HG03520 (cell line): ENCODE data around the gene IL10RB.

Experiments
- ATAC-seq: cut with Tn5 transposase; IDR thresholded peaks from one replicate; pipeline ENCODE4 v1.9.1; 2021; ENCODE audit warnings: mild to moderate bottlenecking, moderate library complexity; ENCODE audit not compliant: unreplicated experiment

IL10RB gene

DNA sequence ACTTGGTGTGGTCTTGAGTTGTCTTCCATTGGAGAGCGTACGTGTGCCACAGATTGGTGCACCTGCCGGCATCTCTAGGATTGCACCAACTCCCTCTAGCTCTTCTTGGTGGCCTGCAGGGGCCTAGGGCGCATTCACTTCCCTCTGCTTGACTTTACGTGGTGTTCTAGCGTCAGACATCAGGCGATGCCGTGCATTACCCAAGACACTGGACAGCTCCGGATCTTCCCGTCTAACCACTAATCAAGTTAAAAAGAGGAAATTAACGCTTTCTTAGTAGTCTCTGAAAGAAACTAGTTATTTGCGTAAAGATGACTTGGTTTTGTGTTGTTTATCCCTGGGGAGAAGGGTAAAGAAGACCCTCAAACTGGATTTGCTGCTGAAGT, 510 bp upstream of the IL10RB start:
- ATAC-seq: peak; percentile 38

DNA sequence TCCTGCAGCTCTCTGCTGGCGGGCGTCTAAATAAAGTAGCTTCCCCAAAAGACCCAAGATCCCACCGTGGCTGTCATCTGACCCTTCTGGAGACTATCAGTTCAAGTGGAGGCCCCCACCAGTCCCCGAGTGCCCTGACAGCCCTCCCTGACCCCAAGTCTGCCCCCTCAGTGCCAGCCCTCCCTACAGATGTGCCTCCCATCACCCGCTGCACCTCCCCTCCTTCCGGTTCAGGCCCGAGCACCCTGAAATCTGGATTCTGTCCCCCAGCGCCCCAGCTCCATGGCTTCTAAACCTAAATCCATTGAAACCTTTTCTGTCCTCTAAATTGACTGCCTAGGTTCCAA, 595 bp downstream of the IL10RB start:
- ATAC-seq: no peak

DNA sequence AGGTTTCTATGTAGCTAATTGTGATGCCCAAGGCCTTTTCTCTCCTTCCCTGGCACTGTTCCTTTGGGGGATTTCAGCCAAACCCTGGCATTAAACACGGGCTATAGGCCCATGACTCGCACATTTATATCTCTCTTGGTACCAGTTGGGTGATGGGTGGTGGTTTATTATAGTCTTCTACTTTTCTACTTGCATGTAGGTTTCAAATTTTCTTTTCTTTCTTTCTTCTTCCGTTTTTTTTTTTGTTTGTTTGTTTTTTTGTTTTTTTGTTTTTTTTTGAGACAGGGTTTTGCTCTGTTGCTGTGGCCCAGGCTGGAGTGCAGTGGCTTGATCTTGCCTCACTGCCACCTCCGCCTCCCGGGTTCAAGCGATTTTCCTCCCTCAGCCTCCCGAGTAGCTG, 1.1 kb downstream of the IL10RB start:
- no peak for ATAC-seq

DNA sequence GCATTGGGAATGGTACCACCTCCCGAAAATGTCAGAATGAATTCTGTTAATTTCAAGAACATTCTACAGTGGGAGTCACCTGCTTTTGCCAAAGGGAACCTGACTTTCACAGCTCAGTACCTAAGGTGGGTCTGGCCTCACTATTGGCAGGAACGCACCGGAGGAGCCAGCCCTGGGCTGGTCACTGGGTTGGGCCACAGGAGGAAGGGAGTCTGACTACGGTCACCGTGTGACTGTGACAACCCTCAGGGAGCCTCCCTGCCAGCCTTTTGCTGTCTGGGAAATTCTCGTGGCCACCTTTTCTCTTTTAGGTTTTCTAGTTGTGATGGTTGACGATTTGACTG, 2.2 kb downstream of the IL10RB start:
- no peak for ATAC-seq

DNA sequence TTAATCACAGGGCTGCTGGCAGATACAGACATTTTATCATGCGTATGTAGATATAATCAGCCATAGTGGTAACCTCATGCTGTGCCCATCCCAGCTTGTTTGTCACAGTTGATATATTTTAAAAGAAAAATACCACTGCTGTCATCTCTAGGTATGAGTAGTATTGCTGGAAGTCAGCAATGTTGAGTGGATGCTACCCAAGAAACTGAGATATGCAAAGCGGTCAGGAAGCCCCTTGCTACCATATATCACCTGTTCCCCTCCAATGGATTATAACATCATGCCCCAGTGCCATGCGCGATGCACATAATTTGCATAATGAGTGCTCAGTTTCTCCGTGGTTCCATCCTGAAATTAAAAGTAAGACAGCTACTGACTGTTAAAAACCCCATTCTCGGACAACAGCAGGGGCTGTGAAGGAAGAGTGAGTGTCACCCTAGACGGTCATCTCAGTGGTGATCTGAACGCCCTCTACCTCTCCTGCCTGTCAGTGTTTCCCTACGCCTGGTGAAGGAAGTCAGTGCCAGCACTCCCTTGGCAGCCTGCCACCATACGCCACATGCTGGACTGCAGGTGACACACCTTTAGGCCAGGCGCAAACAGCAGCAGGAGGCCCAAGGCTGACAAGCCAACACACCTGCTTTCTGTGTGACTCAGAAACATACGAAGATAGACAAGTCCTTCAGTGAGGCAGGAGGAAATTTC, 2.7 kb downstream of the IL10RB start:
- ATAC-seq: peak; percentile 38

DNA sequence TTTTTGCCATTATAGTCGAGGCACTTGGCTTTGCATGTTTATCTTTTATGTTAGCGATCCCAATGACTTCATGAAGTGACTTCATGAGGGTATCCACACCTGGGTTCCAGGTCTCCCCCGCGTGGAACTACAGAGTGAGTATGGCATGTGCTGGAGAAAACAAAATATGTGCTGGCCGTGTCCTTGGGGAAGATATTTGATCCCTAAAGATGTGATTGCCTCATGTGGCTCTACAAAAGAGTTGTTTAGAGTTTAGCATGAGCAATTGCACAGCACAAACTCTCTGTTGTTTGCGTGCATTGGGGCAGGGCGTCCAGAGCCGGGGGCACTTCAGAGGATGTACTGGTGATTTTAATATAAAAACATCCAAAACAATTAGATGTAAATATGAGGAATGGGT, 4.8 kb downstream of the IL10RB start:
- no peak for ATAC-seq

- ATAC-seq: no peak
These were observed 6.9 kb downstream of the IL10RB start for GRCh38 chr21:33273044-33273443.

GRCh38 chr21:33278721-33279120, 12.6 kb downstream of the IL10RB start:
- ATAC-seq: no peak

DNA sequence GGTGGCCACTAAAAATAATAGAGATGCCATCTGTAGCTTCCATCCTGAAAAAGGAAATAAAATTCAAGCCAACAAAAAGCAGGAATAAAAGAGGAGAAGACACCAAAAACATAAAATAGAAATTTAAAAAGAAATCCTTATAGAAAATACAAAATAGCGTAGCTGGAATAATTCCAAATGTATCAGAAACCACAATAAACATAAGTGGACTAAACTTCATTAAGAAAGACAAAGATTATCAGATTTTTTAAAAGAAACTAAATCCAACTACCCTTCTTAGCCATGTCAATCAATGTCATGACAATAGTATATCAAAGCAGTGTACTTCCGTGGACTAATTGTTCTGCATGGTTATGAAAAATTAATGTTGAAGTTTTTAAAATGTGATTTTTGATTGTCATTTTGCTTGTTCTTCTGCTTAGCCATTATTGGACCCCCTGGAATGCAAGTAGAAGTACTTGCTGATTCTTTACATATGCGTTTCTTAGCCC, 13.2 kb downstream of the IL10RB start:
- ATAC-seq: no peak

DNA sequence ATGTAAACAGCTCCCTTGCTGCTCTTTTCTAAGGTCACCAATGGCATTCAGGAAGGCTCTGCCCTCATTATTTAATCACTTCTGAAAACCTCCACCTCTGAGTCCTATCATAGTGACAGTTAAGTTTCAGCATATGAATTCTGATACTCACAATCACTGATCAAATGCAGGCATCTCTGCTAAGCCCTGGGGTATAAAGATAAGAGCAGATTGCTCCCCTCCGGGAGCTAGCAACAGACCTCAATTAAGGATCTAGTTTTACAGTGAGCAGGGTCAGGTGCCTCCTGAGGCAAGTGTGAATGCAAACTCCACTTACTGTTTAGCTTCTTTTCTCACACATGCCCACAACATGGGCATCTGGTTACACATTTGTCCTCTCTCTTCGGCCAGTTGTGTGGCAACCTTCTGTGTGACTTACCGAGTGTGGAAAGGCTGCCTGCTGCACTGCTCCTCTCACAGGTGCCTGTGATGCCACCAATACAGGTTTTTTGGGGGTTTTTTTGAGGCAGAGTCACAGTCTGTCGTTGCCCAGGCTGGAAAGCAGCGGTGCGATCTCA, 15.0 kb downstream of the IL10RB start:
- ATAC-seq: no peak

- no peak for ATAC-seq
These were observed 17.0 kb downstream of the IL10RB start for GRCh38 chr21:33283203-33283602.

DNA sequence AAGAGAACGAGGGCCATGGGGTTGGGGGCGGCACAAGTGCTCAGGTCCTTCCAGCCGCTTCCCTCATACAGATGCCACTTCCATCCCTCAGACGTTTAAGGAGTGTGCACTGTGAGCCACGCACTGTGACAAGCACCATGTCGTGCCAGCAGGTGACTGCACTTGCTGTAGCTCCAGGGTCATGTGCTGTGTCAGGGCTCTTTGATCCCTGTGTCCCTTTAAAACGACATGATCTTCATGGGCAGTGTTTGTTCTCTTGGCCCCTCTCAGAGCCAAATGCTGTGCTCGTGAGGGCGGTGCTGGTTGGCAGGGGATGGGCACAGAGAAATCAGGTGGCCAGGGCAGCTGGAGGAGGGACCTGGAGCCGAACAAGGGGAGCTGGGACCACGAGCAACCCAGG, 19.9 kb downstream of the IL10RB start:
- no peak for ATAC-seq

DNA sequence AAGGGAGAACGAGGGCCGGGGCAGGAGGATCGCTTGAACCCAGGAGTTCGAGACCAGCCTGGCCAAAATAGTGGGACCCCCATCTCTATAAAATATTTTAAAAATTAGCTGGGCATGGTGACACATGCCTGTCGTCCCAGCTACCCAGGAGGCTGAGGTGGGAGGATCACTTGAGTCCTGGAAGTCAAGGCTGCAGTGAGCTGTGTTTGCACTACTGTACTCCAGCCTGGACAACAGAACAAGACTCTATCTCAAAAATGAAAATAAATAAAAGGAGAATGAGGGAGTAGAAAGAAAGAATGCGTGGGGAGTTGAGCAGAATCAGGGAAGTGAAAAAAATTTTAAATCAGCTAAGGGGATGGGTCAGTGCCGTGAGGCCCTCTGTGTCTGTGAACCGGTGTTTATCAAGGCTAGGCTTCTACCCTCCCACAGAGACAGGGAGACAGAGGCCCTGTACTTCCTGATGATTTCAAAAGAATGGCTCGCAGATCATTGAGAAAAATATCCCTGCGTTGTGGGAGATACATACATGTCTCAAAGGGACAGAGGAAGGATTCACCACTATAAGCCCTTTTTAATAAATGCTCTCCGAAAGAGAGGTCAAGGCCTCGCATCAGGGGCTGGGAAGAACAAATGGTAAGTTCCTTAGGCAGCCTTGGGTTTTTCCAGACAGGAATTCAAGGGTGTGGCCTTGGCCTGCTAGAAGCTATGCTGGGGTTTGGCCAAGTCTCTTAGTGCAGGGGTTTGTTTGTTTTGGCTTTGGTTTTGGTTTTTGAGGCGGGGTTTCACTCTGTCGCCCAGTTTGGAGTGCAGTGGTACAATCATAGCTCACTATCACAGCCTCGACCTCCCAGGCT, 20.7 kb downstream of the IL10RB start:
- ATAC-seq: no peak

- no peak for ATAC-seq
These were observed 23.1 kb downstream of the IL10RB start for GRCh38 chr21:33289199-33289819.

GRCh38 chr21:33290441-33290840, 24.3 kb downstream of the IL10RB start:
- no peak for ATAC-seq

DNA sequence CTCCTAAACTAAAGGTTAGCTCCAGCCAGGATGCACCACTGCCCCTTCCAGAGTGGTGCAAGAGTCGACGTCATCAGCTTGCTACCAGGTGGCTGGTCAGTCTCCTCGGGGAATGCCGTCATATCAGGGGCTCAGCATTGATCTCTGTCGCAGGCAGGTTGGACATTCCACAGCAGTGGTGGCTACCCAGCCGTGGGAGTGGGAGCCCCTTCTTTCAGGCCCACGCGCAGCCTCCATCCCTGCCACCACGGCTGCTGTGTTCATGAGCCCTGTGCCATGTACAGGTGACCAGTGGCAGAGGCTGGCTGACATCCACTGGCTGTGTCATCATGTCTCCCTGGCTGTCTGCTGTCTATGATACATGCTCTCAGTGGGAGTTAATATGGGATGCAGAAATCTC, 25.5 kb downstream of the IL10RB start:
- ATAC-seq: no peak

GRCh38 chr21:33292724-33293123, 26.6 kb downstream of the IL10RB start:
- no peak for ATAC-seq

DNA sequence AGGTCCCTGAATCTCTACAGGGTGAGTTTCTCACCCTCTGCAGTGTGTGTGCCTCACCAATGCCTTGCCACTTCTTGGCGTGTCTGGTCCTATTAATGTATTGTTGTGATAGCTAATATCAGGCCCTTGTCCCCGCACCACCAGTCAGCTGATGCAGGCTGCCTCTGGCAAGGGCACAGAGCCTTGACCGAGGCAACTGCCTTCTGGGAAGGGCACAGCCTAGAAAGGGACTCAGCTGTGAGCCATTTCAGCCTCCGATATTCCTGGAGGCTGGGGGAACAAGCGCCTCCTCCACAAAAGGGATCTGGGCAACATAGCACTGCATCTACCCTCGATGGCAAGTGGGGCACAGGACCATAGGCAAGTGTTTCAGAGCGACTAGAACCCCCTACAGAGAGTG, 27.0 kb downstream of the IL10RB start:
- ATAC-seq: no peak

- ATAC-seq: no peak
These were observed 27.6 kb downstream of the IL10RB start for GRCh38 chr21:33293811-33294216.

- no peak for ATAC-seq
These were observed 30.0 kb downstream of the IL10RB start for GRCh38 chr21:33296156-33296555.

DNA sequence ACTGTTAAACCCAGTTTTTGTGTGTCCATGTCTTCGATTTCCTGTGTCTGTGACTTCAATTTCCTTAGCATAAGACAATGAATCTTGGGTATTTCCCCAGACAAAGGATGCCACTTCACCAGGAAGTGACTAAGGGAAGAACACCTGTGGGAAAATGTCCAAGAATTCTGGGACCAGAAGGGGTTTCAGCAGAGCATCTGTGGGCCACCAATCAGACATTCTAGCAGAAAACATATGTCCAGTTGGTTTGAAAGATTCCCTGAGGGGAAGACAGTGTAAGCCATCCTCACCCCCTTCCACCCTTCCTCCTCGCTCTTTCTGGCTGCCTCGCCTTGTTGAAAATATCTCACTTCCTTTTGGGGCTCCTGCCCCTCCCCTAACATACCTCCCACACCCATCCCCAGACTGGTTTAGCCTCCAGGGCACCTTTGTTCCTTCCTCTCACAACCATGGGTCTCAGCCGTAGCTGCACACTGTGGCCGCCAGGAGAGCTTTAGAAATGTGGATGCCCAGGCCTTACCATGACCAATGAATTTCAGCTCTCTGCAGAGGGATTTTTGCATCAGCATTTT, 33.1 kb downstream of the IL10RB start:
- ATAC-seq: peak; percentile 76
